GM03348 (cell line): ENCODE measurements around the gene PSMB4.

ENCODE experiments used
- DNase-seq: peaks from one replicate; pipeline ENCODE4 v3.0.0; 2012; ENCODE audit warnings: low spot score

Gene PSMB4

GRCh38 chr1:151443846-151444782 lies 44.7 kb downstream of the PSMB4 start:
- peak; percentile 88 for DNase-seq

- no peak for DNase-seq
Observed at GRCh38 chr1:151444783-151445177, 45.4 kb downstream of the PSMB4 start.

DNA sequence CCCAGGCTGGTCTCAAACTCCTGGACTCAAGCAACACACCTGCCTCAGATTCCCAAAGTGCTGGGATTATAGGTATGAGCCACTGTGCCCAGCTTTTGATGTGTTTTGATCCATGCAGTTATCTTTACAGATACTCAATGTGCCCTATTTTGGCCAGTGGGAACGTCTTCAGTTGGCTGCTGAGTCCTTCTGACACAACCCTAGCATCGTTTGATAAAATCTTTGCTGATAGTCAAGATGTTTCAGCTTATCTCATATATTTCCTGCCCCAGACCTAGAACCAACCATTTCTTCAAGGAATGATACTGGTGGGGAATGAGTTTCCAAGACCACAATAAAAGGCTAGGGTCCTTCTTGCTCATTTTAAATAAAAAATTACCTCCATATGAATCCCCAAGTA lies 48.3 kb downstream of the PSMB4 start:
- no peak for DNase-seq
